ENCODE measurements around the gene UBP1.

DNA sequence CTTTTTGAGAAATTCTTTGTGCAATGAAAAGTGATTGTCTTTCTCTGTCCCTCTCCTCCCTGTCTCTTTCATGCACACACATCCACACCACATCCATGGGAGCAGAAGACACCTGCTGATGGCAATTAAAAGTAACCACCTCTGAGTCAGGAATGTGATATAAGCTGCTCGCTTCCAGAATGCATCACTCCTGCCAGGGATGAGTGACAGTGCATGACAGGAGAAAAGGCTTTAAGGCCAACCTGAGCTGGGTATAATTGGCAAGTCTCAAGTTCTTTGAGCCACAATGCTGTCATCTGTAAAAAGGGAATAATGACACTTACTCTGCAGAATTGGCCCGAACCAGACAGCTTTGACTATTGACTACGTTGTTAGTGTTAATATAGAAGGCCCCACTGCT is 59.6 kb downstream of the UBP1 start:
- TF ChIP-seq, protein P1, sequence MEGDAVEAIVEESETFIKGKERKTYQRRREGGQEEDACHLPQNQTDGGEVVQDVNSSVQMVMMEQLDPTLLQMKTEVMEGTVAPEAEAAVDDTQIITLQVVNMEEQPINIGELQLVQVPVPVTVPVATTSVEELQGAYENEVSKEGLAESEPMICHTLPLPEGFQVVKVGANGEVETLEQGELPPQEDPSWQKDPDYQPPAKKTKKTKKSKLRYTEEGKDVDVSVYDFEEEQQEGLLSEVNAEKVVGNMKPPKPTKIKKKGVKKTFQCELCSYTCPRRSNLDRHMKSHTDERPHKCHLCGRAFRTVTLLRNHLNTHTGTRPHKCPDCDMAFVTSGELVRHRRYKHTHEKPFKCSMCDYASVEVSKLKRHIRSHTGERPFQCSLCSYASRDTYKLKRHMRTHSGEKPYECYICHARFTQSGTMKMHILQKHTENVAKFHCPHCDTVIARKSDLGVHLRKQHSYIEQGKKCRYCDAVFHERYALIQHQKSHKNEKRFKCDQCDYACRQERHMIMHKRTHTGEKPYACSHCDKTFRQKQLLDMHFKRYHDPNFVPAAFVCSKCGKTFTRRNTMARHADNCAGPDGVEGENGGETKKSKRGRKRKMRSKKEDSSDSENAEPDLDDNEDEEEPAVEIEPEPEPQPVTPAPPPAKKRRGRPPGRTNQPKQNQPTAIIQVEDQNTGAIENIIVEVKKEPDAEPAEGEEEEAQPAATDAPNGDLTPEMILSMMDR (conservative IDR thresholded peaks at IDR 0.05 in 1 of 2, IDR thresholded peaks at IDR 0.05 in 1 of 2; ENCODE audit: low read depth in 1 of 2, low read length in 2 of 2), result no peak
- TF ChIP-seq EZH2 (IDR thresholded peaks at IDR 0.05; ENCODE audit: low read length, missing control alignments), result no peak

Data from fibroblast of lung (primary cell).